Activated CD8-positive, alpha-beta T cell treated with anti-CD3 and anti-CD28 coated beads, Interleukin-2, amount 10 ng/mL, durations not matched to agents 7 days and 5 days (primary cell): Measurements from ENCODE around the gene ARHGAP19. TPM values are rescaled to one million over a fixed set of nuclear protein-coding genes. Genes with fewer than 3 reads are reported as not detected.

Experiments used
- ATAC-seq: fragments of 150-1000 bp; cut with Tn5 transposase; one replicate; pipeline ENCODE4 v1.10.0; 2021; ENCODE audit warnings: moderate library complexity
- CTCF ChIA-PET: fragments of 350-600 bp; sonication (Branson Sonifier 250); formaldehyde crosslinking; loops from one replicate; lab custom pipeline; 2021; ENCODE audit warnings: antibody characterized with exemption; lab: Charles Lee
- POLR2A ChIA-PET: fragments of 350-600 bp; sonication (Branson Sonifier 250); formaldehyde crosslinking; loops from one replicate; lab custom pipeline; 2021; ENCODE audit warnings: antibody characterized with exemption; lab: Charles Lee
- DNase-seq: peaks from one replicate; pipeline ENCODE4 v3.0.0-alpha.2; 2020
- H3K27ac Mint-ChIP-seq: one replicate; pipeline ENCODE4 v1.8.0; 2021; ENCODE audit warnings: mild to moderate bottlenecking, mixed read lengths
- H3K27me3 Mint-ChIP-seq: one replicate; pipeline ENCODE4 v1.8.0; 2021; ENCODE audit warnings: low read depth, mixed read lengths
- H3K36me3 Mint-ChIP-seq: one replicate; pipeline ENCODE4 v1.8.0; 2021; ENCODE audit warnings: low read depth, mixed read lengths
- H3K4me1 Mint-ChIP-seq: one replicate; pipeline ENCODE4 v1.8.0; 2021; ENCODE audit warnings: low read depth, mixed read lengths
- H3K4me3 Mint-ChIP-seq: one replicate; pipeline ENCODE4 v1.8.0; 2021; ENCODE audit warnings: mild to moderate bottlenecking, mixed read lengths
- H3K9me3 Mint-ChIP-seq: one replicate; pipeline ENCODE4 v1.8.0; 2022; ENCODE audit warnings: mixed read lengths; ENCODE audit not compliant: insufficient read depth
- total RNA-seq, 2 experiments: library from RNA; stranded (reverse); gene quantifications; one replicate each; pipeline ENCODE4 v1.2.3, GENCODE V29; 2021

ARHGAP19 gene
- total RNA-seq, 2 experiments from 2014 or later = 42.6 to 51.2 TPM

DNA sequence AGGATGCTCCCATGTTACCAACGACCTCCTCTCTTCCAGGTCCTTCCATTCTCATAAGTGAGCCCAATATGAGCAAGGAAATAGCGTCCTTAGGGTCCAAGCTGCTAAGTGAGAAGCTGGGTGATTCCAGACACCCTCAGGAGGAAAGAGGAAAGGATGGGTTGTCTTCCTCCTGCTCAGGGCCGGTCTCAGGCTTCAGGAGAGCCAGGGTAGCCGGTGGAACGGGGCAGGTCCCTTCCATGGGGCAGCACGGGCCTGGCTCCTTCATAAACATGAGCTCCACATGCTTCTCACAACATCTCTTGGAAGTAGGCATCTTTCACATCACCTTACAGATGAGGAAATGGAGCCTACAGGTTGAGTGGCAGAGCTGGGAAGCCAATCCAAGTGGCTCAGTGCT lies 119.4 kb downstream of the ARHGAP19 start:
- ChIA-PET POLR2A (no interaction called here), CTCF (interaction anchor here (2.1 kb wide), 1 partner anchor 24 kb away, joined by 7 read pairs; no protein-coding TSS in a partner anchor)
- Mint-ChIP-seq H3K9me3 (no peaks in the 10 kb centered on the region), H3K27ac (no peak overlapping the region), H3K4me3 (no peak overlapping the region), H3K4me1 (no peaks in the 10 kb centered on the region), H3K36me3 (no peaks in the 10 kb centered on the region), H3K27me3 (peaks cover 13% of the 10 kb centered on the region)
- DNase-seq (no peak), ATAC-seq (no peak)

Other genes with a start within 250 kb of the ARHGAP19 start
- under 1 TPM; 0.70 to 0.71 TPM for gene SLIT1, start 106.7 kb downstream of the ARHGAP19 start, total RNA-seq
- gene FRAT1, start 26.6 kb upstream of the ARHGAP19 start, total RNA-seq = 1 to 10 TPM; 4.2 to 4.4 TPM
- gene FRAT2, start 42.1 kb upstream of the ARHGAP19 start, total RNA-seq = 10 to 100 TPM; 10.0 to 10.4 TPM
- gene RRP12, start 108.7 kb upstream of the ARHGAP19 start, total RNA-seq = 10 to 100 TPM; 30.9 to 35.6 TPM
- 100 to 1,000 TPM; 517 to 529 TPM for gene PGAM1, start 133.6 kb upstream of the ARHGAP19 start, total RNA-seq
- 10 to 100 TPM; 47.1 to 48.2 TPM for gene EXOSC1, start 153.4 kb upstream of the ARHGAP19 start, total RNA-seq
- gene ZDHHC16, start 153.5 kb upstream of the ARHGAP19 start, total RNA-seq = 10 to 100 TPM; 35.8 to 36.2 TPM
- 10 to 100 TPM; 71.7 to 73.3 TPM for gene MMS19, start 205.8 kb upstream of the ARHGAP19 start, total RNA-seq
- 1 to 10 TPM in 1 of 2 experiments, under 1 TPM in 1; 0.58 to 1.1 TPM for gene UBTD1, start 206.3 kb upstream of the ARHGAP19 start, total RNA-seq